Transverse colon (tissue), 4 donors: ENCODE measurements around the gene ST6GALNAC5. TPM values are rescaled to one million over a fixed set of nuclear protein-coding genes. Genes with fewer than 3 reads are reported as not detected.
A peak's percentile ranks its signal among the peaks of the same experiment; 100 is the strongest.

Experiments
- DNase-seq: peaks from one replicate; pipeline ENCODE4 v3.0.0-alpha.2; 2019
- H3K27ac ChIP-seq, 4 donors: fragments of 200-600 bp; sonication (generic); 2 replicates each; pipeline ENCODE4 v1.5.1; 2016 to 2018; ENCODE audit warnings: inconsistent platforms in 4 of 4
- H3K27me3 ChIP-seq: fragments of 200-600 bp; sonication (generic); 2 replicates; pipeline ENCODE4 v1.5.1; 2017; ENCODE audit warnings: inconsistent platforms
- H3K36me3 ChIP-seq, 4 donors: fragments of 200-600 bp; sonication (generic); 2 replicates each; pipeline ENCODE4 v1.5.1; 2017 to 2019; ENCODE audit warnings: inconsistent platforms in 4 of 4
- H3K4me1 ChIP-seq, 4 donors: fragments of 200-600 bp; sonication (generic); 2 replicates each; pipeline ENCODE4 v1.5.1; 2017 to 2020; ENCODE audit warnings: inconsistent platforms in 4 of 4
- H3K4me3 ChIP-seq, 4 donors: fragments of 200-600 bp; sonication (generic); 1 replicate in 1 of 4; 2 replicates in 3 of 4; pipeline versions ENCODE4 v1.5.1 to v1.6.1; 2017 to 2019; ENCODE audit warnings: inconsistent platforms in 4 of 4
- H3K9me3 ChIP-seq, 2 donors: fragments of 200-600 bp; sonication (generic); 2 replicates each; pipeline ENCODE4 v1.5.1; 2017 to 2019; ENCODE audit warnings: inconsistent platforms in 2 of 2
- CTCF ChIP-seq, 5 experiments: fragments of 200-600 bp in 3 of 5; fragments of 450-650 bp in 2 of 5; sonication (generic) in 3 of 5; IDR thresholded peaks; 1 replicate in 2 of 5; 2 replicates in 3 of 5; pipeline ENCODE4 v1.5.1; 2016 to 2017; ENCODE audit warnings: antibody characterized with exemption in 5 of 5, inconsistent platforms in 3 of 5, mild to moderate bottlenecking in 2 of 5, moderate library complexity in 1 of 5
- EP300 ChIP-seq: sonication (generic); formaldehyde crosslinking; IDR thresholded peaks from one replicate; pipeline ENCODE4 v1.6.1; 2017; ENCODE audit warnings: antibody characterized with exemption, low read depth
- POLR2A ChIP-seq: fragments of 450-650 bp; IDR thresholded peaks from one replicate; pipeline ENCODE4 v1.6.1; 2016; ENCODE audit warnings: antibody characterized with exemption, mild to moderate bottlenecking, moderate library complexity
- POLR2AphosphoS5 ChIP-seq, 3 donors: sonication (generic); formaldehyde crosslinking; IDR thresholded peaks; one replicate each; pipeline ENCODE4 v1.6.1; 2016; ENCODE audit warnings: antibody characterized with exemption in 3 of 3
- WGBS, 2 donors: methylation state at CpG; one replicate each; pipeline ENCODE4 v1.1.5; 2018; ENCODE audit warnings: low coverage in 1 of 2; 5-methylcytosine and 5-hydroxymethylcytosine counted together
- in situ Hi-C, 4 donors: fragments of 200-750 bp; cut with MboI; loops; one replicate each; pipeline versions ENCODE4 v1.15.0 to v1.15.1; 2017; ENCODE audit warnings: low sequenced_read_pairs in 3 of 4, low pct_ligation_motif_present in 1 of 4, low pct_unique_long_range_greater_than_20kb in 1 of 4
- intact Hi-C: fragments of 100-400 bp; cut with DNase I; formaldehyde crosslinking; loops from one replicate; pipeline ENCODE4 v1.15.1; 2023; ENCODE audit warnings: low total_unique reads
- total RNA-seq, 4 donors: library from RNA; depleted of rRNA; stranded (reverse); fragments of >200 nt; gene quantifications; one replicate each; pipeline ENCODE4 v1.1.0, GENCODE V29; 2016

The ST6GALNAC5 gene
- total RNA-seq, 4 donors from 2014 or later = 0.80 to 12.3 (median 1.9) TPM

GRCh38 chr1:76864383-76864782, 2.9 kb upstream of the ST6GALNAC5 start:
- in situ Hi-C loops = no loop called here
- intact Hi-C loops = no loop called here
- no peaks in the 10 kb centered on the region for H3K36me3 ChIP-seq
- no peak overlapping the region for H3K27ac ChIP-seq
- H3K9me3 ChIP-seq = no peaks in the 10 kb centered on the region
- TF ChIP-seq EP300 = no peak
- no peak for TF ChIP-seq POLR2AphosphoS5 (IDR thresholded peaks at IDR 0.05)
- no peak for TF ChIP-seq POLR2A
- no peak for TF ChIP-seq CTCF (IDR thresholded peaks at IDR 0.05)
- H3K4me1 ChIP-seq = peaks cover 0 to 12% (median 4%) of the 10 kb centered on the region in 4 donors
- WGBS, 2 donors = 64 to 71% methylated on average over 5 of the region's 5 CpGs
- no peak for DNase-seq
- no peak overlapping the region for H3K4me3 ChIP-seq
- H3K27me3 ChIP-seq = peaks cover 54% of the 10 kb centered on the region

GRCh38 chr1:76865696-76866286, 1.5 kb upstream of the ST6GALNAC5 start:
- Histone ChIP-seq H3K4me1 (peaks cover 0 to 12% (median 4%) of the 10 kb centered on the region in 4 donors), H3K4me3 (no peak overlapping the region), H3K27me3 (peaks cover 64% of the 10 kb centered on the region), H3K36me3 (no peaks in the 10 kb centered on the region), H3K27ac (peak overlapping the region in 1 of 4 donors; percentile 26), H3K9me3 (no peaks in the 10 kb centered on the region)
- TF ChIP-seq CTCF (IDR thresholded peaks at IDR 0.05) = no peak
- no peak for TF ChIP-seq POLR2AphosphoS5 (IDR thresholded peaks at IDR 0.05)
- TF ChIP-seq EP300 = no peak
- TF ChIP-seq POLR2A = no peak
- intact Hi-C loops (no loop called here), in situ Hi-C loops (no loop called here)
- WGBS, 2 donors = 67 to 80% methylated on average over 2 of the region's 2 CpGs
- no peak for DNase-seq

- in situ Hi-C loops (no loop called here), intact Hi-C loops (no loop called here)
- H3K27ac ChIP-seq = no peak overlapping the region
- no peak for DNase-seq
- peaks cover 64% of the 10 kb centered on the region for H3K27me3 ChIP-seq
- no peaks in the 10 kb centered on the region for H3K9me3 ChIP-seq
- TF ChIP-seq CTCF (IDR thresholded peaks at IDR 0.05) (no peak), POLR2AphosphoS5 (IDR thresholded peaks at IDR 0.05) (no peak), EP300 (no peak), POLR2A (no peak)
- 79 to 81% methylated on average over 4 of the region's 4 CpGs for WGBS, 2 donors
- no peaks in the 10 kb centered on the region for H3K36me3 ChIP-seq
- H3K4me1 ChIP-seq = peaks cover 0 to 12% (median 4%) of the 10 kb centered on the region in 4 donors
- H3K4me3 ChIP-seq = no peak overlapping the region
These were observed 714 bp upstream of the ST6GALNAC5 start for GRCh38 chr1:76866566-76866965.

GRCh38 chr1:76868154-76868882, 1.0 kb downstream of the ST6GALNAC5 start:
- TF ChIP-seq POLR2AphosphoS5 (IDR thresholded peaks at IDR 0.05) (no peak), POLR2A (no peak), CTCF (IDR thresholded peaks at IDR 0.05) (peak in 1 of 5 experiments; percentile 10)
- DNase-seq = no peak
- peaks cover 64% of the 10 kb centered on the region for H3K27me3 ChIP-seq
- in situ Hi-C loops = no loop called here
- H3K4me3 ChIP-seq = peak overlapping the region; percentile 2 to 50 (median 34)
- 4% methylated on average over 27 of the region's 65 CpGs; no CpG with 5 or more reads in 1 of the 2 donors for WGBS, 2 donors
- no peaks in the 10 kb centered on the region for H3K36me3 ChIP-seq
- H3K4me1 ChIP-seq = peaks cover 0 to 12% (median 4%) of the 10 kb centered on the region in 4 donors
- peak overlapping the region; percentile 35 to 56 (median 43) for H3K27ac ChIP-seq
- no peaks in the 10 kb centered on the region for H3K9me3 ChIP-seq
- intact Hi-C loops = no loop called here
